Cardiac fibroblast (primary cell): Measurements from ENCODE around the gene NCOA6.
"Not testable (repeated sequence)": the region's sequence is repeated elsewhere in the genome, so short reads cannot be mapped to it uniquely, and the experiment has no call there.

ENCODE experiments used
- DNase-seq, 2 donors: peaks; one replicate each; pipeline versions ENCODE4 v3.0.0 to v3.0.0-alpha.2; 2010; ENCODE audit warnings: low read depth in 2 of 2
- H3K4me3 ChIP-seq, 2 donors: replicated peaks in 1 of 2; 1 replicate in 1 of 2; 2 replicates in 1 of 2; pipeline ENCODE4 v1.5.1; 2011; ENCODE audit warnings: low read depth in 2 of 2, low read length in 2 of 2, mild to moderate bottlenecking in 2 of 2, moderate library complexity in 1 of 2
- CTCF ChIP-seq: IDR thresholded peaks from one replicate; pipeline ENCODE4 v1.5.1; 2011; ENCODE audit warnings: low read depth, mild to moderate bottlenecking, low read length, inconsistent platforms

NCOA6 gene

GRCh38 chr20:34798328-34798727 lies 27.1 kb downstream of the NCOA6 start:
- no peak overlapping the region for H3K4me3 ChIP-seq
- TF ChIP-seq CTCF: no peak
- no peak for DNase-seq

GRCh38 chr20:34797012-34797995 lies 28.1 kb downstream of the NCOA6 start:
- no peak for TF ChIP-seq CTCF
- no peak overlapping the region for H3K4me3 ChIP-seq
- DNase-seq: no peak

GRCh38 chr20:34794006-34794585 lies 31.4 kb downstream of the NCOA6 start:
- no peak for TF ChIP-seq CTCF
- no peak overlapping the region for H3K4me3 ChIP-seq
- no peak for DNase-seq

GRCh38 chr20:34792687-34793363 lies 32.6 kb downstream of the NCOA6 start:
- no peak for DNase-seq
- no peak for TF ChIP-seq CTCF
- H3K4me3 ChIP-seq: no peak overlapping the region

- no peak for TF ChIP-seq CTCF
These were observed 34.0 kb downstream of the NCOA6 start for GRCh38 chr20:34791289-34792020.

GRCh38 chr20:34781220-34781619 lies 44.2 kb downstream of the NCOA6 start:
- DNase-seq: no peak

More at GRCh38 chr20:34791289-34792020, 34.0 kb downstream of the NCOA6 start:
- H3K4me3 ChIP-seq: no peak overlapping the region
- peak; percentile 60 to 70 for DNase-seq

GRCh38 chr20:34780291-34780690 lies 45.2 kb downstream of the NCOA6 start:
- DNase-seq, H3K4me3 ChIP-seq: not testable (repeated sequence)

More at GRCh38 chr20:34781220-34781619, 44.2 kb downstream of the NCOA6 start:
- H3K4me3 ChIP-seq: no peak overlapping the region
- TF ChIP-seq CTCF: no peak
